ENCODE data around the gene SPEN. TPM values are rescaled to one million over a fixed set of nuclear protein-coding genes. Genes with fewer than 3 reads are reported as not detected.
A peak's percentile ranks its signal among the peaks of the same experiment; 100 is the strongest.

SPEN gene
- total and polyA plus RNA-seq, 9 of the 15 experiments (the other 6 are each of a cell fraction or from before 2014, with no cell fraction given) = 5.7 to 87.5 (median 27.2) TPM

DNA sequence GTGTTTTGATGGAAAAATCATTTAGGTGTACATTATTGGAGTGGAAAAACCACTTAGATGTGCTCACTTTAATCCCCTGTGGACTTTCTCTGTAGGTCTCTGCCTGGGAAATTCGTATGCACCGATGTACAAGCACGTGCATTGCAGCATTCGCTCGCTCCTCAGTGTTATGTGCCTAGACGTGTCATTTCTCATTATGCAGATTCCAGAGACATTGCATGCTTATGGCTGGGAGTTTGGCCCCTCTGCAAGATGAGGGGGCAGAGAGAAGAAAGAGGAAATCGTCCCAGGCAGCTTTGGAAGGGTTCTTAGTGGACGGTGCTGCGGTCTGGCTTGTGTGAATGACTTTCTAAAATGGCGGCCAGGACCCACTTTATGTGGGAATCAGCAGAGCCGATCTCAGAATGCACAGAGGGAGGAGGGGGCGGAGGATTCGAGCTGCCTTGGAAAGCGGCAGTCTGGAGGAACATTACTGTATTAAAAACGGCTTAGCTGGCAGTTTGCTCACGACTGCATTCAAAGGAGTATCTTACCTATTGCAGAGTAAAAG is 2.3 kb downstream of the SPEN start (continued):
- TF ChIP-seq, protein P1, sequence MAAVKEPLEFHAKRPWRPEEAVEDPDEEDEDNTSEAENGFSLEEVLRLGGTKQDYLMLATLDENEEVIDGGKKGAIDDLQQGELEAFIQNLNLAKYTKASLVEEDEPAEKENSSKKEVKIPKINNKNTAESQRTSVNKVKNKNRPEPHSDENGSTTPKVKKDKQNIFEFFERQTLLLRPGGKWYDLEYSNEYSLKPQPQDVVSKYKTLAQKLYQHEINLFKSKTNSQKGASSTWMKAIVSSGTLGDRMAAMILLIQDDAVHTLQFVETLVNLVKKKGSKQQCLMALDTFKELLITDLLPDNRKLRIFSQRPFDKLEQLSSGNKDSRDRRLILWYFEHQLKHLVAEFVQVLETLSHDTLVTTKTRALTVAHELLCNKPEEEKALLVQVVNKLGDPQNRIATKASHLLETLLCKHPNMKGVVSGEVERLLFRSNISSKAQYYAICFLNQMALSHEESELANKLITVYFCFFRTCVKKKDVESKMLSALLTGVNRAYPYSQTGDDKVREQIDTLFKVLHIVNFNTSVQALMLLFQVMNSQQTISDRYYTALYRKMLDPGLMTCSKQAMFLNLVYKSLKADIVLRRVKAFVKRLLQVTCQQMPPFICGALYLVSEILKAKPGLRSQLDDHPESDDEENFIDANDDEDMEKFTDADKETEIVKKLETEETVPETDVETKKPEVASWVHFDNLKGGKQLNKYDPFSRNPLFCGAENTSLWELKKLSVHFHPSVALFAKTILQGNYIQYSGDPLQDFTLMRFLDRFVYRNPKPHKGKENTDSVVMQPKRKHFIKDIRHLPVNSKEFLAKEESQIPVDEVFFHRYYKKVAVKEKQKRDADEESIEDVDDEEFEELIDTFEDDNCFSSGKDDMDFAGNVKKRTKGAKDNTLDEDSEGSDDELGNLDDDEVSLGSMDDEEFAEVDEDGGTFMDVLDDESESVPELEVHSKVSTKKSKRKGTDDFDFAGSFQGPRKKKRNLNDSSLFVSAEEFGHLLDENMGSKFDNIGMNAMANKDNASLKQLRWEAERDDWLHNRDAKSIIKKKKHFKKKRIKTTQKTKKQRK (IDR thresholded peaks at IDR 0.05; ENCODE audit: borderline replicate concordance, low read depth, low read length) = no peak
- no peak; a peak in 1 of 4 replicates for TF ChIP-seq UBTF (IDR thresholded peaks at IDR 0.05; ENCODE audit: borderline replicate concordance in 1 of 2, low read depth in 2 of 2, low read length in 2 of 2)
- TF ChIP-seq, protein P2, sequence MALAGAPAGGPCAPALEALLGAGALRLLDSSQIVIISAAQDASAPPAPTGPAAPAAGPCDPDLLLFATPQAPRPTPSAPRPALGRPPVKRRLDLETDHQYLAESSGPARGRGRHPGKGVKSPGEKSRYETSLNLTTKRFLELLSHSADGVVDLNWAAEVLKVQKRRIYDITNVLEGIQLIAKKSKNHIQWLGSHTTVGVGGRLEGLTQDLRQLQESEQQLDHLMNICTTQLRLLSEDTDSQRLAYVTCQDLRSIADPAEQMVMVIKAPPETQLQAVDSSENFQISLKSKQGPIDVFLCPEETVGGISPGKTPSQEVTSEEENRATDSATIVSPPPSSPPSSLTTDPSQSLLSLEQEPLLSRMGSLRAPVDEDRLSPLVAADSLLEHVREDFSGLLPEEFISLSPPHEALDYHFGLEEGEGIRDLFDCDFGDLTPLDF (CRISPR knock-in tag; IDR thresholded peaks at IDR 0.05) = peak; percentile 58; the same call in 1 of the 2 replicates
- TF ChIP-seq BDP1 (IDR thresholded peaks at IDR 0.05; ENCODE audit: insufficient read depth, insufficient read length) = no peak
- TF ChIP-seq, protein P3, sequence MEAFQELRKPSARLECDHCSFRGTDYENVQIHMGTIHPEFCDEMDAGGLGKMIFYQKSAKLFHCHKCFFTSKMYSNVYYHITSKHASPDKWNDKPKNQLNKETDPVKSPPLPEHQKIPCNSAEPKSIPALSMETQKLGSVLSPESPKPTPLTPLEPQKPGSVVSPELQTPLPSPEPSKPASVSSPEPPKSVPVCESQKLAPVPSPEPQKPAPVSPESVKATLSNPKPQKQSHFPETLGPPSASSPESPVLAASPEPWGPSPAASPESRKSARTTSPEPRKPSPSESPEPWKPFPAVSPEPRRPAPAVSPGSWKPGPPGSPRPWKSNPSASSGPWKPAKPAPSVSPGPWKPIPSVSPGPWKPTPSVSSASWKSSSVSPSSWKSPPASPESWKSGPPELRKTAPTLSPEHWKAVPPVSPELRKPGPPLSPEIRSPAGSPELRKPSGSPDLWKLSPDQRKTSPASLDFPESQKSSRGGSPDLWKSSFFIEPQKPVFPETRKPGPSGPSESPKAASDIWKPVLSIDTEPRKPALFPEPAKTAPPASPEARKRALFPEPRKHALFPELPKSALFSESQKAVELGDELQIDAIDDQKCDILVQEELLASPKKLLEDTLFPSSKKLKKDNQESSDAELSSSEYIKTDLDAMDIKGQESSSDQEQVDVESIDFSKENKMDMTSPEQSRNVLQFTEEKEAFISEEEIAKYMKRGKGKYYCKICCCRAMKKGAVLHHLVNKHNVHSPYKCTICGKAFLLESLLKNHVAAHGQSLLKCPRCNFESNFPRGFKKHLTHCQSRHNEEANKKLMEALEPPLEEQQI (IDR thresholded peaks at IDR 0.05) = no peak; the same call in 1 of the 2 replicates
- TF ChIP-seq, protein P4, sequence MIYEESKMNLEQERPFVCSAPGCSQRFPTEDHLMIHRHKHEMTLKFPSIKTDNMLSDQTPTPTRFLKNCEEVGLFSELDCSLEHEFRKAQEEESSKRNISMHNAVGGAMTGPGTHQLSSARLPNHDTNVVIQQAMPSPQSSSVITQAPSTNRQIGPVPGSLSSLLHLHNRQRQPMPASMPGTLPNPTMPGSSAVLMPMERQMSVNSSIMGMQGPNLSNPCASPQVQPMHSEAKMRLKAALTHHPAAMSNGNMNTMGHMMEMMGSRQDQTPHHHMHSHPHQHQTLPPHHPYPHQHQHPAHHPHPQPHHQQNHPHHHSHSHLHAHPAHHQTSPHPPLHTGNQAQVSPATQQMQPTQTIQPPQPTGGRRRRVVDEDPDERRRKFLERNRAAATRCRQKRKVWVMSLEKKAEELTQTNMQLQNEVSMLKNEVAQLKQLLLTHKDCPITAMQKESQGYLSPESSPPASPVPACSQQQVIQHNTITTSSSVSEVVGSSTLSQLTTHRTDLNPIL (CRISPR knock-in tag; IDR thresholded peaks at IDR 0.05) = no peak
- TF ChIP-seq IFI16 (CRISPR knock-in tag; IDR thresholded peaks at IDR 0.05) = no peak
- no peak; the same call in 1 of the 2 replicates for TF ChIP-seq LEF1 (IDR thresholded peaks at IDR 0.05)
- TF ChIP-seq BACH1 (tag; IDR thresholded peaks at IDR 0.05) = no peak; the same call in 1 of the 2 replicates
- TF ChIP-seq, protein P5, sequence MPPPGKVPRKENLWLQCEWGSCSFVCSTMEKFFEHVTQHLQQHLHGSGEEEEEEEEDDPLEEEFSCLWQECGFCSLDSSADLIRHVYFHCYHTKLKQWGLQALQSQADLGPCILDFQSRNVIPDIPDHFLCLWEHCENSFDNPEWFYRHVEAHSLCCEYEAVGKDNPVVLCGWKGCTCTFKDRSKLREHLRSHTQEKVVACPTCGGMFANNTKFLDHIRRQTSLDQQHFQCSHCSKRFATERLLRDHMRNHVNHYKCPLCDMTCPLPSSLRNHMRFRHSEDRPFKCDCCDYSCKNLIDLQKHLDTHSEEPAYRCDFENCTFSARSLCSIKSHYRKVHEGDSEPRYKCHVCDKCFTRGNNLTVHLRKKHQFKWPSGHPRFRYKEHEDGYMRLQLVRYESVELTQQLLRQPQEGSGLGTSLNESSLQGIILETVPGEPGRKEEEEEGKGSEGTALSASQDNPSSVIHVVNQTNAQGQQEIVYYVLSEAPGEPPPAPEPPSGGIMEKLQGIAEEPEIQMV (tag; conservative IDR thresholded peaks at IDR 0.05; ENCODE audit: low read depth) = no peak
- no peak for TF ChIP-seq ZNF561 (CRISPR knock-in tag; conservative IDR thresholded peaks at IDR 0.05)
- no peak for TF ChIP-seq ZNF224 (CRISPR knock-in tag; IDR thresholded peaks at IDR 0.05)
- TF ChIP-seq NCOR1 (IDR thresholded peaks at IDR 0.05) = peak; percentile 42
- TF ChIP-seq GATAD2B (IDR thresholded peaks at IDR 0.05; ENCODE audit: borderline replicate concordance) = no peak

Measured in K562 (cell line).